ENCODE measurements around the gene EDIL3. TPM values are rescaled to one million over a fixed set of nuclear protein-coding genes. Genes with fewer than 3 reads are reported as not detected.

Gene EDIL3
- total and polyA plus RNA-seq, 2 of the 13 experiments (the other 11 are each of a cell fraction or from before 2014, with no cell fraction given) = 0.01 TPM; not detected in 1

GRCh38 chr5:84290673-84291072 is 94.0 kb downstream of the EDIL3 start:
- H3K27ac ChIP-seq (ENCODE audit: extremely low read length, insufficient read depth, low read length) = no peak overlapping the region
- no TSS peak for BruUV-seq (replicated peaks)
- no peak for TF ChIP-seq TP53 (CRISPR knock-in tag; conservative IDR thresholded peaks at IDR 0.05)
- TF ChIP-seq ZFP91 (CRISPR knock-in tag; IDR thresholded peaks at IDR 0.05; ENCODE audit: borderline replicate concordance) = no peak
- no peak for TF ChIP-seq KDM5A (IDR thresholded peaks at IDR 0.05; ENCODE audit: borderline replicate concordance, low read length)
- TF ChIP-seq NFYC (CRISPR knock-in tag; IDR thresholded peaks at IDR 0.05) = no peak
- TF ChIP-seq ZBTB7A (CRISPR knock-in tag; IDR thresholded peaks at IDR 0.05) = no peak
- no peak for TF ChIP-seq NR2C2 (CRISPR knock-in tag; IDR thresholded peaks at IDR 0.05; ENCODE audit: borderline replicate concordance)
- no peak for TF ChIP-seq FOSL1 (CRISPR knock-in tag; IDR thresholded peaks at IDR 0.05; ENCODE audit: borderline replicate concordance)
- no peak for TF ChIP-seq ASH2L (IDR thresholded peaks at IDR 0.05; ENCODE audit: insufficient read length, low read depth, low read length)
- TF ChIP-seq HOXA3 (CRISPR knock-in tag; IDR thresholded peaks at IDR 0.05) = no peak
- TF ChIP-seq, protein P1, sequence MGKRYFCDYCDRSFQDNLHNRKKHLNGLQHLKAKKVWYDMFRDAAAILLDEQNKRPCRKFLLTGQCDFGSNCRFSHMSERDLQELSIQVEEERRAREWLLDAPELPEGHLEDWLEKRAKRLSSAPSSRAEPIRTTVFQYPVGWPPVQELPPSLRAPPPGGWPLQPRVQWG (CRISPR knock-in tag; IDR thresholded peaks at IDR 0.05; ENCODE audit: borderline replicate concordance, low read depth) = no peak
- TF ChIP-seq, protein P2, sequence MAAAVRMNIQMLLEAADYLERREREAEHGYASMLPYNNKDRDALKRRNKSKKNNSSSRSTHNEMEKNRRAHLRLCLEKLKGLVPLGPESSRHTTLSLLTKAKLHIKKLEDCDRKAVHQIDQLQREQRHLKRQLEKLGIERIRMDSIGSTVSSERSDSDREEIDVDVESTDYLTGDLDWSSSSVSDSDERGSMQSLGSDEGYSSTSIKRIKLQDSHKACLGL (CRISPR knock-in tag; IDR thresholded peaks at IDR 0.05) = no peak
- no peak for TF ChIP-seq TCF7L2 (IDR thresholded peaks at IDR 0.05; ENCODE audit: low read depth, low read length)
- no peak for TF ChIP-seq ZNF883 (CRISPR knock-in tag; IDR thresholded peaks at IDR 0.05; ENCODE audit: not compliant biosample characterization)
- no peak for TF ChIP-seq TEF (CRISPR knock-in tag; IDR thresholded peaks at IDR 0.05)
- no peak for TF ChIP-seq JARID2 (CRISPR knock-in tag; IDR thresholded peaks at IDR 0.05; ENCODE audit: insufficient replicate concordance)
- no peak for TF ChIP-seq POLR2G (IDR thresholded peaks at IDR 0.05; ENCODE audit: low read depth, low read length)
- TF ChIP-seq EHMT2 (IDR thresholded peaks at IDR 0.05; ENCODE audit: borderline replicate concordance, low read depth, low read length) = no peak
- TF ChIP-seq, protein P3, sequence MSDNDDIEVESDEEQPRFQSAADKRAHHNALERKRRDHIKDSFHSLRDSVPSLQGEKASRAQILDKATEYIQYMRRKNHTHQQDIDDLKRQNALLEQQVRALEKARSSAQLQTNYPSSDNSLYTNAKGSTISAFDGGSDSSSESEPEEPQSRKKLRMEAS (IDR thresholded peaks at IDR 0.05) = no peak
- H4K20me1 ChIP-seq (ENCODE audit: insufficient read depth, low read length) = no peaks in the 10 kb centered on the region
- ATAC-seq = no peak
- H3K27me3 ChIP-seq (ENCODE audit: control insufficient read depth in 1 of 2, insufficient read depth in 2 of 2, low read length in 2 of 2) = no peaks in the 10 kb centered on the region
- ChIA-PET CTCF (ENCODE audit: low intra/inter-chr PET ratio, low total read pairs) (no interaction called here), POLR2A (no interaction called here)
- no peaks in the 10 kb centered on the region for H3K9me3 ChIP-seq (ENCODE audit: low read length)
- no peak overlapping the region for H3K4me2 ChIP-seq (ENCODE audit: low read depth, low read length)
- WGBS (ENCODE audit: low lambda C conversion rate) = 0% methylated on average over 2 of the region's 2 CpGs
- H3K4me3 ChIP-seq (replicated peaks in 1 of 3; ENCODE audit: insufficient read depth in 1 of 3, low read depth in 2 of 3, low read length in 3 of 3) = no peak overlapping the region
- intact Hi-C loops (cut with micrococcal nuclease; ENCODE audit: unreplicated experiment) (no loop called here), in situ Hi-C loops (cut with HindIII; ENCODE audit: extremely low pct_ligation_motif_present, low pct_unique_long_range_greater_than_20kb) (no loop called here)
- no peak for DNase-seq (ENCODE audit: low spot score)
- no peak overlapping the region for H2AFZ ChIP-seq (ENCODE audit: low read length)
- no peaks in the 10 kb centered on the region for H3K36me3 ChIP-seq (replicated peaks in 1 of 2; ENCODE audit: control insufficient read depth in 1 of 2, insufficient read depth in 2 of 2, low read length in 2 of 2)
- H3K9ac ChIP-seq (ENCODE audit: insufficient read depth, low read depth, low read length) = no peak overlapping the region
- FAIRE-seq = no peak
- no peaks in the 10 kb centered on the region for H3K4me1 ChIP-seq (ENCODE audit: insufficient read depth, low read length)
- H3K79me2 ChIP-seq (ENCODE audit: insufficient read depth, low read length) = no peaks in the 10 kb centered on the region

All from HepG2 (cell line).